T-helper 1 cell treated with Interleukin-12 subunit alpha and Interleukin-12 subunit beta and Interleukin-4 antibody, amounts not matched to agents 30 ng/mL and 1 ng/mL, for 36 hours (primary cell): ENCODE data around the gene FRMPD1. TPM values are rescaled to one million over a fixed set of nuclear protein-coding genes. Genes with fewer than 3 reads are reported as not detected.
"Not testable (repeated sequence)": the region's sequence is repeated elsewhere in the genome, so short reads cannot be mapped to it uniquely, and the experiment has no call there.

Experiments used
- intact Hi-C: fragments of 100-400 bp; cut with micrococcal nuclease; formaldehyde crosslinking; loops from one replicate; pipeline ENCODE4 v1.15.1; 2024
- total RNA-seq: library from RNA; stranded (reverse); gene quantifications from 2 replicates; pipeline ENCODE4 v1.2.3, GENCODE V29; 2022

FRMPD1 gene, protein sequence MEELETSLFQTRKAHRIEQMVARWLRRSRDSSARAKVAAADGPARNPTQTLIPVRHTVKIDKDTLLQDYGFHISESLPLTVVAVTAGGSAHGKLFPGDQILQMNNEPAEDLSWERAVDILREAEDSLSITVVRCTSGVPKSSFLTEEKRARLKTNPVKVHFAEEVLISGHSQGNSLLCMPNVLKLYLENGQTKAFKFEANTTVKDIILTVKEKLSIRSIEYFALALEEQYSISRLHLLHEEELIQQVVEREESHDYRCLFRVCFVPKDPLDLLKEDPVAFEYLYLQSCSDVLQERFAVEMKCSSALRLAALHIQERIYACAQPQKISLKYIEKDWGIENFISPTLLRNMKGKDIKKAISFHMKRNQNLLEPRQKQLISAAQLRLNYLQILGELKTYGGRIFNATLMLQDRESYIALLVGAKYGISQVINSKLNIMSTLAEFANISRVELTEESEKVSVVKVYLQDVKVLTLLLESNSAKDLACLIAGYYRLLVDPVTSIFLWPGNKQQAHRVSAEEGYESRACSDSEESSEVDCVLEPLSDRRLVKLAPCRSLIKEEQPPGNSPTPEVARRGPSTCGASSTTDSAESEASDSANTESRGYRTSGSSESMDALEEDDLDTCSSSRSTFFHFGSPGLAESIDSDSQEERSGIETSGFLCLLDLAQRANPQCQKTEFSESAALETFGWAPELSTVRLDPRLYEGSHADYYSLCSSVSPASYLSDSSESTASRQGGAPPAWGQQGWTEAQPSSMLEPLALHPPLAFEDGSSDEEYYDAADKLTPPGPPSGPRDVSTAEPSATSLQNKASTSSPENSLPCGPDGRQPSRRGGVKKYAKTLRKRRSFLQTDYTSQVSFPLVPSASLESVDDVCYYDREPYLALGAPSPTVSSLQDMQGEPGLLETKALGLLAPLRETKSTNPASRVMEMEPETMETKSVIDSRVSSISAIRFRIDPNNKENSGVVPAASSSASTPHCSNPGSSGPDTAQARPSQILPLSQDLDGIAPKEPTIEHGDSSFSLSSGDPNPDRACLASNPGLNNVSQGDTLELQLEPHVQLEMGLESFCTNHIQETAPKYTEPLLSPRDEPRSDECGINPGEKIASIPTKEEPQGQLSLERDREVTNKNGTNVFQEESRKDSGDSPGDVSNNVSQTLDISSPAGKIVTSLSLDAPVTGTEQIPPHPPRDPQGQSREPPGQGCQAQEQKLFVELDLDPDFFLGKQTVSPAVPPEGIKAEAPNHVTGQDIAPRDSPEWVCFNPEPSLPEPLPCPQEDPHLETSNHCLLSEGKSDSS (N-terminal part only)
- not detected in 2 replicates for total RNA-seq

DNA sequence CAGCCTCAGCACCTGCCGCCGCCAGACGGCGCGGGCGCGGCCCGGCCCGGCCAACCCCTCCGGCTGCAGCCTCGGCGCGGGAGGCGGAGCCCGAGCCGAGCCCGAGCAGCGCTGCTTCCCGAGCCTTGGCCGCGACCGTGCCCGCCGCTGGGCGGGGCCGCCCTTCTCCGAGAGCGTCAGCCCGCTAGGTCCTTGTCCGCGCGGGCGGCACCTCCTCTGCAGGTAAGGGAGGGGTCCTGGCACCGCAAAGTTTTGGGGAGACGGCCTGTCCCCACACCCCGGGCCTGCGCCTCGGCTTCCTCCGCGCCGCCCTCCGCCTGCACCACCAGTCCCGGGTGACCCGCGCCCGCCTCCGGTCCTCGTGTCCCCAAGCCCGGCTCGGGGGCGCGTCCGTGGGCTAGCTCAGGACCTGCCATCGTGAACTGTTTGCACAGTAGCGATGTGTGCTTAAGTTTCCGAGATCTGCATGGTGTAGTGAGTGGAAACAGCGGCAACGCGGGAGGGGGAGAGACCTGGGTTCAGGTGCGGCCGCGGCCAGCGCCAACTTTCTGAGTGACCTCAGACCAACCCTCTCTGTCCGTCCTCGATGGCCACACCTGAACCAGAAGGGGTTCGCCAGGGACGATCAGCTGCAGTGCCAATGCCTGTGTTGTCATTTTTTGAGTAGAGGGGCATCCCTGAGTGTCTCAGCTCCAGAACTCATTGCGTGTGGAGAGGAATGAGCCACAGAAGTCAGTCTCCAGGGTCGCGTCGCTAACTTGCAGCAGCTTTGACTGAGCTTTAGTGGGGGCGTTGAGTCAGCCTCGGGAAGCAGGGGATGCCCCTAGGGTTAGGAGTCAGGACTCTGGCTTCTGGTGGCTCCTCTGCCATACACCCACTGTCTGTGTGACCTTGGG lies at the start of gene FRMPD1:
FRMPD1 (plus strand) TSS at position 82 of the 896 bp plus-strand sequence. CDS start 41,688 bp downstream, outside the sequence.
- intact Hi-C loops: loop anchor here (1.0 to 2.0 kb wide), 3 partner anchors 34 to 68 kb away; partner anchors contain the start of gene TOMM5

DNA sequence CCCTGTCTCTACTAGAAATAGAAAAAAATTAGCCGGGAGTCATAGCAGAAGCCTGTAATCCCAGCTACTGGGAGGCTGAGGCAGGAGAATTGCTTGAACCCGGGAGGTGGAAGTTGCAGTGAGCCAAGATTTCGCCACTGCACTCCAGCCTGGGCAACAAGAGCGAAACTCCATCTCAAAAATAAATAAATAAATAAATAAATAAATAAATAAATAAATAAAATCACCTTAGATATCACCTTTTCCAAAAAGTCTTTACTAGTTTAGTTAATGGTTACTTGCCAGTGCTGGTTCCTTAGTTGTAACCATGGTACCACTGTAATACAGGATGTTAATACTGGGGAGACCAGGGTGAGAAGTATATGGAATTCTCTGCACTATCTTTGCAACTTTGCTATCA lies 48.7 kb upstream of the FRMPD1 start:
- intact Hi-C loops: not testable (repeated sequence)

DNA sequence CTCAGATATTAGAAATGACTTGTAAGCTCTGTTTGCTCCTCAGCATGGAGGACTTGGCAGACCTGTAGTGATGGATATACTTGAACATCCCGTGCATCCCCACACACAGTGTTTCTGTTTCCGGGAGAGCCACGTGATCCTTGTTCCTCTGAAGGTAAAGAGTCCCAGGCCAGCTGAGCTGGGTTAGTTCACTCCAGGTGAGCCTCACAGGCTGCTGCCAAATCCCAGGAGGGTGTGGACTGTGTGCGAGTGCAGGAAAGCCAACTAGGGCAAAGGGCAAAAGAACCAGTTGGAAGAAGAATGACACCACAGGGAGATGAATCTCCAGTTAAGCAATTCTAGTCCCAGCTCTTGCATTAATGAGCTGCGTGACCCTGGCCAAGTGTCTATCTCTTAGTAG lies 47.9 kb upstream of the FRMPD1 start:
- intact Hi-C loops: no loop called here

GRCh38 chr9:37604296-37604695 lies 46.5 kb upstream of the FRMPD1 start:
- intact Hi-C loops: no loop called here

GRCh38 chr9:37608250-37608649 lies 42.5 kb upstream of the FRMPD1 start:
- intact Hi-C loops: no loop called here

GRCh38 chr9:37609735-37610397 lies 40.9 kb upstream of the FRMPD1 start:
- intact Hi-C loops: no loop called here

DNA sequence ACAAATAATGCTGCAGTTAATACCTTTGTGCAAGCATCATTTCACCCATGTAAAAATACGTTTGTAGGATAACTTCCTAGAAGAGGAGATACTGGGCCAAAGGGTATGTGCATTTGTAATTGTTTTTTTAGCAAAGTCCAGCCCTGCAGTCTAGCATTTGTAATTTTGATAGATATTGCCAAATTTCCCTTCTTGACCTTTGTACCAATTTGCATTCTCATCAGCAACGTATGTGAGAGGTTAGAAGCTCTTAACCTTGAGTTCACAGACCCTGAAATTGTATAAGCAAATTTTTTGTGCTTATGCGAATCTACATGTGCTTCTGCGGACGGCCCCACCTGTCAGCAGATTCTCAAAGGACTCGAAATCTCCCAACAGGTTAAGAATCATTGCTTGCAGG lies 39.7 kb upstream of the FRMPD1 start:
- intact Hi-C loops: no loop called here

- intact Hi-C loops: no loop called here
Measured at GRCh38 chr9:37611961-37612360, 38.8 kb upstream of the FRMPD1 start.

GRCh38 chr9:37617161-37617560 lies 33.6 kb upstream of the FRMPD1 start:
- intact Hi-C loops: loop anchor here (1.0 kb wide), 1 partner anchor 34 kb away; no protein-coding TSS in a partner anchor

GRCh38 chr9:37617832-37618231 lies 32.9 kb upstream of the FRMPD1 start:
- intact Hi-C loops: loop anchor here (1.0 kb wide), 1 partner anchor 33 kb away; no protein-coding TSS in a partner anchor

- intact Hi-C loops: no loop called here
Measured at GRCh38 chr9:37618817-37619216, 31.9 kb upstream of the FRMPD1 start.

DNA sequence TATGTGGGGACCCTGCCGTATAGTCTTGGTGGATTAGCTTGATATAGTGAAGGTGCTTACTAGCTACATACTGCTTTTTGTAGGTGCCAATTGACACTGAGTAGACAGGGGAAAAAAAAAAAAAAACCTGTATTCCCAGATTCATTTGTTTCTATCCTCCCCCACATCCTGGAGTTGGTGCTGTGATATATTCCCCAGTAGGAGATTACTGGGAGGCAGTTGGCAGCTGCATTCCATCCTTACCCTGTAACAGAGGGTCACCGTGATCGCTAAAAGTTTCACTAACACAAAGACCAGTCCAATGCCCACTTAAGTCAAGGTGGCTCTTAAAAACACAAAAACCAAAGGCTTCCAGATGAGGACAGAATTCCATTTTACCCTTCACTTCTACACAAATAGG lies 30.9 kb upstream of the FRMPD1 start:
- intact Hi-C loops: no loop called here

DNA sequence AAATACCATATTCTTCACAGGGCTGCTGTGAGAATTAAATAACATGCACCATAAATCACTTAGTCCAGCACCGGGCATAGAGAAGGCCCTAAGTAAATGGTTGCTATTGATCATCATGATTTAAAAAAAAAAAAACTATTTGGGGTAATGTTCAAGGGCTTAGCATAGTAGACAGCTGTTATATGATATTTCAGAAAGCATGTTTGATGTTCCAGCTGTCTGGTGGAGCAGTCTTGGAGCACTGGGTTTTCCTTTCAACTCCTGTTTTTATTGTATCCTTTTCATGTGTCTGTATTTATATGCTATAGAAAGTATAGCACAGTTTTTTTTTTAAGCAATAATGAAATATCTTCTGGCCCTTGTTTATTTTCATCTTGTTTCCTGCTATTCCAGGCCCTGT lies 30.4 kb upstream of the FRMPD1 start:
- intact Hi-C loops: no loop called here

GRCh38 chr9:37621273-37622121 lies 29.3 kb upstream of the FRMPD1 start:
- intact Hi-C loops: no loop called here

DNA sequence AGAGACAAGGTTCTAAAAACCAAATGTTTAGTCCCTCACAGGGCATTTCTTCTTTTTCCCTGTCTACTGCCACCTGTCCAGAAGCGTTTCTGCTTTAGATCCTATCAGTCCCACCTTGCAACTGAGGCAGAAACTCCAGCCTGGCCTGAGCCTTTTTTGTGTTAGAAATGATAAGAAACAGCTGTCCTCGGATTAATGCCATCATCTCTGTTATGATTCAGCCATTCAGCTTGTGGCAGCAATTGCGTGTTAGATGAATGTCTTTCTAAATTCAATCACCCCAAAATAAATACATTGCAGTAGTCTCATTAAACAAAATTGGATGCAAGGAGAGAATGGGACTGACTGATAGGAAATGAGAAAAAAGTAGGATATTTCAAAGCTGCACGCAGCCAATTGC lies 28.3 kb upstream of the FRMPD1 start:
- intact Hi-C loops: no loop called here

DNA sequence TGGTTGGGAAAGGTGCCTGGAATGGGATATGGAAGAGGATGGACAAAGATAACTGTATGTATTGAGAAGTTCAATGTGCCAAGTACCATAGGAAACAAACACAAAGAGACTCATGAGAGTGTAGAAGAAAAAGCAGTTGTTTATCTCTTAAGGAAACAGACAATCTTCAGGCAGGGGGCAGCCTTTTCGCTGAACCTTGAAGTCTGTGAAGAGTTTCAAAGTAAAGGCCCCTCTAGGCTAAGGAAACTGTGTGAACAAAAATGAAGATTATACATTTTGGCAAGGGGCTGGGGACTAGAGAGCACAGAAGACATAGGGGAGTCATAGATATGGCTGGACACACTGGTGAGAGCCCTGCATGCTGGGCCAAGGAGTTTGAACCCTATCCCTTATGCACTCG lies 27.5 kb upstream of the FRMPD1 start:
- intact Hi-C loops: no loop called here

DNA sequence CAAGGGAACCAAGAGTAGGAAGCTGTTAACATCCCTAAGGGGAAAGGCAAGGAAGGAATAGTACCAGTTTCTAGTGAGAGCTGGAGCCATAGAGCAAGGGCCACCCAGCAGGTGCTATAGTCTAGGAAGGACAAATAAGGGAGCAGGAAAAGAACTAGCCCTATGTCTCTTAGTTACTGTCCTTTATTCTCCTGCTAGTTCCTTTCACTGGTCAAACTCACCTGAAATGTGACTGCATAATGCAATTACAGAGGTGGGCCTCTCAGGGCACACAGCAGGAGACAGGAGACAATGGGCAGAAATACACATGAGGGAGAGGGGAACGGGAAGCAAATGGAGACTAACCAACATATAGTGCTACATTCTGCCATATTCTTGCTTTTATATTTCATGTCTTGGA lies 26.7 kb upstream of the FRMPD1 start:
- intact Hi-C loops: no loop called here

DNA sequence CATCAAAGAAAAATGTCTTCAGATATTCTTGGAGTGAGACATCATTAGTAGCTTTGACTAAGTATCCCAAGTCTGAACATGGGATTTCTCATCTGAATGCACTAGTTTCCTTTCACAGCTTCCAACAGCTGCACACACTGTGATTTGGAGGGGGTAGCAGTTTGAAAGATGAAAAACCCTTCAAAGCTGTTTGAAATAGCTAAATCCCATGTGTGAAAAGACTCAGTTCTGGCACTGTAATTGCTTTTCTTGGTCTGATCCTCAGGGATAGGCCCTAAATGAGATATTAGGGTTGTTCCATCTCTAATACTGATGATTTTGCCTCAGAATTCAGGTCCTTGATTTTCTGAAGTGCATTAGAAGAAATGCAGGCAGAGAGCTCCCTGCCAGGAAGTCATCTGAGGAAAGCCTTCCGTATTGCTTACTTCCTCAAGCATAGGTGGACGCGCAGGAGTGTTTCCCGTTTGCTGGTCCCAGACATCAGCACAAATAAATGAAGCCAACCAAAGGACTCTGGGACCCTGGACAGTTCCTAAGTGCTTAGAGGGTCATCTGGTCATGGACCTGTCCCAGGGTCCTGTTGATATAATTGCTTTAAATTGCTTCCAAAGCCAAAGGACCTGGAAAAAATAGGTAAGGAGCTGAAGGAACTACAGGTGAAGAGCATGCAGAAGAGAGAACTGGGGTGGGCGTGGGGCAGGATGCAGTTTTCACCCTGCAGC lies 25.6 kb upstream of the FRMPD1 start:
- intact Hi-C loops: no loop called here
